Activated CD8-positive, alpha-beta memory T cell treated with anti-CD3 and anti-CD28 coated beads, Interleukin-2, amount 10 ng/mL, durations not matched to agents 7 days and 5 days (primary cell): ENCODE results near the gene FGFRL1. TPM values are rescaled to one million over a fixed set of nuclear protein-coding genes. Genes with fewer than 3 reads are reported as not detected.

Source experiments
- ATAC-seq: fragments of 150-1000 bp; cut with Tn5 transposase; one replicate; pipeline ENCODE4 v1.10.0; 2021; ENCODE audit warnings: moderate library complexity
- CTCF ChIA-PET: fragments of 350-600 bp; sonication (Branson Sonifier 250); formaldehyde crosslinking; loops from one replicate; lab custom pipeline; 2021; ENCODE audit warnings: antibody characterized with exemption; lab: Charles Lee
- DNase-seq: peaks from one replicate; pipeline ENCODE4 v3.0.0-alpha.2; 2020
- H3K27ac Mint-ChIP-seq: one replicate; pipeline ENCODE4 v1.8.0; 2021; ENCODE audit warnings: mild to moderate bottlenecking, mixed read lengths
- H3K27me3 Mint-ChIP-seq: one replicate; pipeline ENCODE4 v1.8.0; 2021; ENCODE audit warnings: mixed read lengths
- H3K36me3 Mint-ChIP-seq: one replicate; pipeline ENCODE4 v1.8.0; 2021; ENCODE audit warnings: mild to moderate bottlenecking, mixed read lengths
- H3K4me1 Mint-ChIP-seq: one replicate; pipeline ENCODE4 v1.8.0; 2021; ENCODE audit warnings: mixed read lengths
- H3K4me3 Mint-ChIP-seq: one replicate; pipeline ENCODE4 v1.8.0; 2021; ENCODE audit warnings: mild to moderate bottlenecking, moderate library complexity, mixed read lengths
- H3K9me3 Mint-ChIP-seq: one replicate; pipeline ENCODE4 v1.8.0; 2022; ENCODE audit warnings: low read depth, mixed read lengths
- total RNA-seq, 2 experiments: library from RNA; stranded (reverse); gene quantifications; one replicate each; pipeline ENCODE4 v1.2.3, GENCODE V29; 2021

FGFRL1 gene
- total RNA-seq, 2 experiments from 2014 or later, result 8.4 to 9.3 TPM

DNA sequence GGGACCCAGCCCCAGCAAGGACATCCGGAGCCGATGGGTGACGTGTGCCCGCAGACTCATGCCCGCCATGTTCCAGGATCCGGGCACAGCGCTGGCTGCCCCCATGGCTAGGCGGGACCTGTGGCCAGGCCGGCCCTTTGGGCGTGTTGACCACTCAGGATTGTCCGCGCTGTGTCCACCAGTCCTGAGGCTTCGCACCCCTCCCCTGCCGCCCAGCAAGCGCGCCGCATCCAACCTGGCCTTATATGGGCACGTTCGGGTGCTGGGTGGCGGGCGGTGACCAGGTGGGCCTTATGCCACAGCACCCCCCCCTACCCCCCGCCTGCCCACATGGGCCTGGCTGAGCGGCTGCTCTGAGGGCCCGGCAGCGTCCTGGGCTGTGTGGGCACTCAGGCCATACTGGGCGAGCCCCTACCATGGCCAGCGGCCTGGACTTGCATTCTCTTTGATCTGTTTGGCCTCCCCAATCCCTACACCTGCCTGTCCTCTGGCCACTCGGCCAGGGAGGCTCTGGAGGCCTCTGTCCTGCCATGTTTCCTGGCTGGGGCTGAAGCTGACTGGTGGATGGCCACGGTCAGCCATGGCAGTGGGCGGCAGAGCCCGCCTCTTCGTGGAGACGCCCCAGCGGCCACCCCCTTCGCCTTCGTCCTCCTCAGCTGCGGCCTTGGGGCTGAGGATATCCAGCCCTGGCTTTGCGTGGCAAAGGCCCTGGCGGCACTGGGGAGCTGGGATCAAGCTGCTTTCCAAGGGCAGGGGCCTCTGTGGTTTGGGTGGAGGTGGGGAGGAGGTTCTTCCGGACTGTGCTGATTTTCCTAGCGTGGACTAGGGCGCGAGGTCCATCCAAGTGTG lies 2.0 kb downstream of the FGFRL1 start:
- Mint-ChIP-seq H3K4me3 (no peak overlapping the region), H3K36me3 (no peaks in the 10 kb centered on the region), H3K27ac (no peak overlapping the region), H3K27me3 (peaks cover 8% of the 10 kb centered on the region), H3K4me1 (peaks cover 15% of the 10 kb centered on the region), H3K9me3 (no peaks in the 10 kb centered on the region)
- CTCF ChIA-PET, result no interaction called here
- DNase-seq (no peak), ATAC-seq (no peak)

- H3K36me3 Mint-ChIP-seq, result no peaks in the 10 kb centered on the region
- no peak overlapping the region for H3K27ac Mint-ChIP-seq
- H3K27me3 Mint-ChIP-seq, result no peaks in the 10 kb centered on the region
- CTCF ChIA-PET, result no interaction called here
- H3K4me1 Mint-ChIP-seq, result peaks cover 7% of the 10 kb centered on the region
- H3K4me3 Mint-ChIP-seq, result no peak overlapping the region
- DNase-seq (no peak), ATAC-seq (no peak)
- H3K9me3 Mint-ChIP-seq, result no peaks in the 10 kb centered on the region
Measured at GRCh38 chr4:1014291-1015167, 3.1 kb downstream of the FGFRL1 start.

- H3K4me3 Mint-ChIP-seq, result no peak overlapping the region
Measured at GRCh38 chr4:1015179-1015578, 3.8 kb downstream of the FGFRL1 start.

GRCh38 chr4:1015746-1016145 lies 4.3 kb downstream of the FGFRL1 start:
- no peaks in the 10 kb centered on the region for H3K36me3 Mint-ChIP-seq
- ATAC-seq, result no peak
- no peaks in the 10 kb centered on the region for H3K9me3 Mint-ChIP-seq
- peaks cover 2% of the 10 kb centered on the region for H3K4me1 Mint-ChIP-seq
- H3K27ac Mint-ChIP-seq, result no peak overlapping the region
- CTCF ChIA-PET, result no interaction called here
- H3K27me3 Mint-ChIP-seq, result no peaks in the 10 kb centered on the region
- no peak for DNase-seq
- H3K4me3 Mint-ChIP-seq, result no peak overlapping the region

More at GRCh38 chr4:1015179-1015578, 3.8 kb downstream of the FGFRL1 start:
- Mint-ChIP-seq H3K9me3 (no peaks in the 10 kb centered on the region), H3K4me1 (peaks cover 7% of the 10 kb centered on the region), H3K36me3 (no peaks in the 10 kb centered on the region), H3K27ac (no peak overlapping the region), H3K27me3 (no peaks in the 10 kb centered on the region)
- CTCF ChIA-PET, result no interaction called here
- ATAC-seq (no peak), DNase-seq (no peak)

- H3K36me3 Mint-ChIP-seq, result no peaks in the 10 kb centered on the region
- peaks cover 2% of the 10 kb centered on the region for H3K4me1 Mint-ChIP-seq
- ATAC-seq, result no peak
- CTCF ChIA-PET, result no interaction called here
- no peak overlapping the region for H3K27ac Mint-ChIP-seq
- DNase-seq, result no peak
- H3K4me3 Mint-ChIP-seq, result no peak overlapping the region
- no peaks in the 10 kb centered on the region for H3K27me3 Mint-ChIP-seq
- H3K9me3 Mint-ChIP-seq, result no peaks in the 10 kb centered on the region
Measured at GRCh38 chr4:1017211-1017610, 5.8 kb downstream of the FGFRL1 start.

DNA sequence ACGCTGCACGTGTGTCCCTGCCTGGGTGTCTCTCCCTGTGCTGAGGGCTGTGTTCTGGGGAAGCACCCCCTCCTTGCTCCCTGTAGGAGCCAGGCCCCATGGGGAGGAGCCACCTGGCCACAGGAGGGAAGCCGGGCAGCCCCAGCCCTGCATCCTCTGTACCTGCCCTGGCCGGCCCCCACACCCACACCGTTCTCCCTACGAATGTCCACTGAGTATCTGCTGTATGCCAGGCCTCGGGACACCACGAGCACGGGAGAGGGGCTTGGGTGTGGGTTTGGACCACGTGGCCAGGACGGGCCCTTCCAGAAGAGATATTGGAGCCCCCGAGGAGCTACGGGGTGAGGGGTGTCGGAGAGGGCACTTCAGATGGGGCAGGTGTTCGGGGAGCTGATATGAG lies 6.3 kb downstream of the FGFRL1 start:
- DNase-seq (no peak), ATAC-seq (no peak)
- Mint-ChIP-seq H3K4me1 (no peaks in the 10 kb centered on the region), H3K9me3 (no peaks in the 10 kb centered on the region), H3K4me3 (no peak overlapping the region), H3K27me3 (no peaks in the 10 kb centered on the region), H3K27ac (no peak overlapping the region), H3K36me3 (no peaks in the 10 kb centered on the region)
- CTCF ChIA-PET, result no interaction called here

- ATAC-seq (no peak), DNase-seq (no peak)
- Mint-ChIP-seq H3K27me3 (no peaks in the 10 kb centered on the region), H3K4me3 (no peak overlapping the region), H3K9me3 (no peaks in the 10 kb centered on the region), H3K27ac (no peak overlapping the region), H3K36me3 (no peaks in the 10 kb centered on the region), H3K4me1 (no peaks in the 10 kb centered on the region)
- CTCF ChIA-PET, result no interaction called here
Measured at GRCh38 chr4:1018147-1019020, 7.0 kb downstream of the FGFRL1 start.

DNA sequence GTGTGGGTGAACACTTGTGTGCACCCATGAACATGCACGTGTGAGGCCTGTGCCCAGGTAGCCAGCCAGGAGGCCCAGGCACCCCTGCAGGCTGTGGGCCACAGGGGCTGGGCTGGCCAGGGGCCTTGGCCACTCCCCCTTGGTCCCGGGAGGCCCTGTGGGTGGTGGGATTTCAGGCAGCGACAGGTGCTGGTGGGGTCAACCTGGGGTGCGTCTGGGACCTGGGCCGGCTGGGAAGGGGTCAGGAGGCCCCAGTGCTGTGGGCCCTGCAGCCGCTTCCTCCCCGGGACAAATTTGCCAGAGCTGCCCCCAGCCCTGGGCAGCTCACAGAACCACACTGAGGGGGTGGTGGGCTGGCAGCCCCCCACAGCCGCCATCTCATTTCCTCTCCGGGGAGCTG lies 7.9 kb downstream of the FGFRL1 start:
- Mint-ChIP-seq H3K36me3 (no peaks in the 10 kb centered on the region), H3K27ac (no peak overlapping the region), H3K4me1 (no peaks in the 10 kb centered on the region), H3K27me3 (no peaks in the 10 kb centered on the region), H3K4me3 (no peak overlapping the region), H3K9me3 (no peaks in the 10 kb centered on the region)
- DNase-seq, result no peak
- CTCF ChIA-PET, result no interaction called here
- ATAC-seq, result no peak

GRCh38 chr4:1019729-1020470 lies 8.5 kb downstream of the FGFRL1 start:
- H3K27me3 Mint-ChIP-seq, result no peaks in the 10 kb centered on the region
- H3K4me1 Mint-ChIP-seq, result no peaks in the 10 kb centered on the region
- H3K27ac Mint-ChIP-seq, result no peak overlapping the region
- no peak for ATAC-seq
- CTCF ChIA-PET, result interaction anchor here (0.9 kb wide), 1 partner anchor 10 kb away, joined by 3 read pairs; no protein-coding TSS in a partner anchor
- H3K9me3 Mint-ChIP-seq, result no peaks in the 10 kb centered on the region
- H3K36me3 Mint-ChIP-seq, result no peaks in the 10 kb centered on the region
- no peak overlapping the region for H3K4me3 Mint-ChIP-seq
- DNase-seq, result no peak

DNA sequence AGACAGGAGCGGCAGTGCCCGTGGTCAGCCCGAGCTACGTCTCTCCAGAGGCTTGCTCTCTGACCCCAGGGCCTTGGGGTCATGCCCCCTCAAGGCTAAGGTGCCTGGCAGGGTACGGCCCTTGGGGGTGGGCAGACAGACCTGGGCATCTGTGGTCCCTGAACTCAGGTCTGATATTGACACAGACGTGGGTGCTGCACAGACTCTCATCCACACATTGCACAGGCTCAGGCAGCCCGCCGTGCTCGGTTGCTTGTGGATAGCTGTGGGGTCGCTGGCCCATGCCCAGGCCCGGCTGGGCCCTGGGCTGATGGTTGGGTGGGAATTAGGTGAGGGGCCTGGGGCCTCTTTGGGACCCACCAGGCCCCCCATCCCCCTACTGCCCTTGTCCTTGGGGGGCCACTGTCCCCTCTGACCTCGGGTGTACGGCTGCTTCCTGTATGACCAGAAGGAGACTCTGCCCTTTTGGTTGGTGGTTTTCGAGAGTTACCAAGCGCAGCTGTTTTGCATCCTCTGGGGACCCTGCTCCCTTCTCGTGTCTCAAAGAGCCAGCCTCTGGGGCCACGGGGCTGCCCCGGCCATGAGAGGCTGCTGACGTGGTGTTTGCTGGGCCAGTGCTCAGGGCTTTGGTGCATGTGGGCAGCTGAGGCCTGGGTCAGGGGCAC lies 10.1 kb downstream of the FGFRL1 start:
- DNase-seq (no peak), ATAC-seq (no peak)
- Mint-ChIP-seq H3K4me1 (peaks cover 5% of the 10 kb centered on the region), H3K9me3 (no peaks in the 10 kb centered on the region), H3K27me3 (no peaks in the 10 kb centered on the region), H3K27ac (no peak overlapping the region), H3K36me3 (no peaks in the 10 kb centered on the region), H3K4me3 (no peak overlapping the region)
- CTCF ChIA-PET, result no interaction called here

- DNase-seq, result no peak
- H3K36me3 Mint-ChIP-seq, result no peaks in the 10 kb centered on the region
- no peak overlapping the region for H3K27ac Mint-ChIP-seq
- H3K4me3 Mint-ChIP-seq, result no peak overlapping the region
- peaks cover 5% of the 10 kb centered on the region for H3K4me1 Mint-ChIP-seq
- no peaks in the 10 kb centered on the region for H3K27me3 Mint-ChIP-seq
- CTCF ChIA-PET, result no interaction called here
- ATAC-seq, result no peak
- no peaks in the 10 kb centered on the region for H3K9me3 Mint-ChIP-seq
Measured at GRCh38 chr4:1022051-1022738, 10.8 kb downstream of the FGFRL1 start.

GRCh38 chr4:1022739-1023066 lies 11.3 kb downstream of the FGFRL1 start:
- Mint-ChIP-seq H3K36me3 (no peaks in the 10 kb centered on the region), H3K9me3 (no peaks in the 10 kb centered on the region), H3K27me3 (no peaks in the 10 kb centered on the region), H3K27ac (no peak overlapping the region), H3K4me3 (no peak overlapping the region), H3K4me1 (peaks cover 5% of the 10 kb centered on the region)
- ATAC-seq, result no peak
- CTCF ChIA-PET, result no interaction called here
- no peak for DNase-seq
